ENCODE data around the gene TNFRSF4.

Gene TNFRSF4

GRCh38 chr1:1166642-1167397 is 47.1 kb downstream of the TNFRSF4 start:
- DNase-seq: no peak

DNA sequence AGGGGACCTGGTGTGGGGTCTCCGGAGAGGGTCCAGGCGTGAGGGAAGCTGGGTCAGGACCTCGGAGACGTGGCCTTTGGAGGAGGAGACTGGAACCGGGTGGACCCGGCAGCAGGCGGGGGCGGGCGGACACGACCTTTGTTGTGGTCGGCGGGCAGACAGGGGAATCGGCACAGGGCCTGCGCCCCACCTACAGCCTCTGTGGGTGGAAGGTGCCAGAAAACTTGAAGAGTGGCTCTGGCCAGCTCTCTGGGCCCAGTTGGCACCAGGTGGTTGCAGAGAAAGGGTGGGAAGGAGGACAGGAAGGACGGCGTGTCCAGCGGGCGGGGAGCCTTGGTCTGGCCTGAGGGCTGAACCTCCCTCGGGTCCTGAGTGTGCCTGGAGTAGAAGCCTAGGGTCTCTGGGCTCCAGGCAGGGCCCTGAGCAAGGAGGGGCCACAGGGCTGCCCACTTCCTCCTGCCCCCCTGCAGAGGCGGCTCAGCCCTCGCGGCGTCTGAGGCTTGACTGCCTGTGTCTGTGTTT is 48.0 kb downstream of the TNFRSF4 start:
- DNase-seq: no peak

DNA sequence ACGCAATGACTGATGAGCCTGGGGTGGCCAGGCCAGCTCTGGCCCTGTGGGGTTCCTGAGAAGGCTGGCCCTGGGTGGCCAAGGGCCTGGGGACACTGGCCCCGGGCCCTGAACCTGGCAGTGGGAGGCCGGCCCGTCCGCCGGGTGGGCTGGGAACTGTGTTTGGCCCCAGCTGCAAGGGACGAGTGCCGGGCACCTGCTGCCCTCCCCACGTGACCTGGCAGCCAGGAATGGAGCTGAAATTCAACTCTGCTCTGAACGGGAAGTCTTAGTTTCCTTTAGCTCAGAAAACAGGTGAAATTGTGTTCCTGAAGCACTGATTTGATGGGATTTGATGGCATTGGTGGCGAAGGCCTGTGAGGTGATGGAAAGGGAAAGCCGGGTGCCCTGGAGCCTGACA is 48.5 kb downstream of the TNFRSF4 start:
- no peak for DNase-seq

DNA sequence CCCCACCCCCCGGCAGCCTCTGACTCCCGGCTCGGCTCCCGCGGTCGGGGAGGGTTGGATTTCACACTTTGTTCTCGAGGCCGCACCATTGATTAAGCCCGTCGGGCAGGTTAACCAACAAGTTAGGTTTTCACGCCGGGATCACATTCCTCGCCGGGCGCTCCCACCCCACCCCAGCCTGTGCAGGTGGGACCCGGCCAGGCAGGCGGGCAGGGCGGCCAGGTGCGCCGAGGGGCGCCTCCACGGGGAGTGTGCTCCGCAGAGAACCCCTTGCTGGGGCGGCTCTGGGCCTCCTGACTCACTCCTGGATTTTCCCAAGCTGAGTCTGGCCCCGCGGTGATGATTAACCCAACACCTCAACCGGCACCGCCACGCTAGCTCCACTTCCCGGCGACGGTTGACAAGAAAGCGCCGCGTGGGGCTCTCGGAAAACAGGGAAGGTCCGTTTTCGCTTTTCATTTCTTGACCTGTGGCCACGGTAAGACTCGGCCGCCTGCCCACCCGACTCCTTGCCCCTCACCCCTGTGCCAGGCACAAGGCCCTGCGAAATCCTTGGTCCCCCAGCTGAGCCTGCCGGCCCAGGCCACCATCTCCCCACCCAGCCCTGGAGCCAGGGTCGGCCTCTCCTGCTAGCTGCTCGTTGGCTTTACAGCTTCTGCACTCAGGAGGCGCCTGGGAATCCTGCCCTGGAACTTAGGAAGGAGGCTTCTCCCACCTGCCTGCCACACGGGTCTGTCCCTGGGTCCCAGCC is 49.1 kb downstream of the TNFRSF4 start:
- peak; percentile 14 for DNase-seq

DNA sequence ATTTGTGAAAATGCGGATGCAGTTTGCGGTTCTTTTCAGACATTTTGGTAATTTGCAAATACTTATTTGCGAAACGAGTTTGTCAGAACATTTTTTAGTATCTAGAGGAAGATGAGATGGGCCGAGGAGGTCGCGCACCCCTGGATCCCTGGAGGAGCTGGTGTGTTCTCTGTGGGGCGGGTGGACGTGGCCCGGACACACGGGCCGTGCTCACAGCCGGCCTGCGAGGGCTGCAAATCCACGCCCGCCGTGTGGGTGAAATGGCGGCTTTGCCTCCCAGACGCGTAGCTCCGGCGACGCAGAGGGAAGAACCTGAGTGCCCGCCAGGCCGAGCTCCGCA is 49.6 kb downstream of the TNFRSF4 start:
- DNase-seq: no peak

DNA sequence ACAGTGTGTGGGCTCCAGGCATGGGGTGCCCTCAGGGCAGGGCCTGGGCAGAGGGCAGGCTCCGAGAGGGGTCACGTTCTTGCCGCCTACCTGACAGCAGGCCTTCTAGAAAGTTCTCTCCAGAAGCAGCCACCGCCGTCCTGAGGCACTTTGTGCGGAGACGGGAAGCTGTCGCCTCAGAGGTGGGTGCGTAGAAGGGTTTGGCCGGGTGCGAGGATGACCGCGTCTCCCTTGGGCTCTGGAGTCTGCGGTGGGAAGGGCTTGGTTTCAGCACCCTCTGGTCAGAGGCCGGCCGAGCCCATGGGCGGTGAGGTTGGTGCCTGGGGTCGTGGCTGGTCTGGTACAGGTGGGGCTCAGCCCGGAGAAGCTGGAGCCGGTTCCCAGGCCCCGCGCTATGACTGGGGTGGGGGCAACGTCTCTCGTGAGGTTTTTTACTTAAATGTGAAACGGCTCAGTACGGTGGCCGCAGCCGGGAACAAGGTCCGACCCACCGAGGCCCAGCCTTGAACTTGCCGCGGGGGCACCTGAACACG is 50.3 kb downstream of the TNFRSF4 start:
- no peak for DNase-seq

- no peak for DNase-seq
Measured at GRCh38 chr1:1162597-1163537, 51.1 kb downstream of the TNFRSF4 start.

GRCh38 chr1:1161683-1162079 is 52.3 kb downstream of the TNFRSF4 start:
- no peak for DNase-seq

All from fibroblast of skin of right biceps (primary cell).